Sigmoid colon (tissue), 4 donors: Measurements from ENCODE around the gene CPXM1.

Experiments
- POLR2A ChIP-seq, 2 donors: fragments of 450-650 bp; IDR thresholded peaks; one replicate each; pipeline ENCODE4 v1.6.1; 2016; ENCODE audit warnings: antibody characterized with exemption in 2 of 2, mild to moderate bottlenecking in 2 of 2, moderate library complexity in 2 of 2
- POLR2AphosphoS5 ChIP-seq, 4 donors: sonication (generic); formaldehyde crosslinking; IDR thresholded peaks; one replicate each; pipeline ENCODE4 v1.6.1; 2017; ENCODE audit warnings: antibody characterized with exemption in 4 of 4
- TF ChIP-seq, protein P1 (sequence below), 4 experiments: fragments of 450-650 bp in 3 of 4; fragments of 200-600 bp in 1 of 4; IDR thresholded peaks; one replicate each; pipeline ENCODE4 v1.5.1; 2016 to 2019; ENCODE audit warnings: antibody characterized with exemption in 4 of 4, mild to moderate bottlenecking in 3 of 4, moderate library complexity in 2 of 4

DNA sequence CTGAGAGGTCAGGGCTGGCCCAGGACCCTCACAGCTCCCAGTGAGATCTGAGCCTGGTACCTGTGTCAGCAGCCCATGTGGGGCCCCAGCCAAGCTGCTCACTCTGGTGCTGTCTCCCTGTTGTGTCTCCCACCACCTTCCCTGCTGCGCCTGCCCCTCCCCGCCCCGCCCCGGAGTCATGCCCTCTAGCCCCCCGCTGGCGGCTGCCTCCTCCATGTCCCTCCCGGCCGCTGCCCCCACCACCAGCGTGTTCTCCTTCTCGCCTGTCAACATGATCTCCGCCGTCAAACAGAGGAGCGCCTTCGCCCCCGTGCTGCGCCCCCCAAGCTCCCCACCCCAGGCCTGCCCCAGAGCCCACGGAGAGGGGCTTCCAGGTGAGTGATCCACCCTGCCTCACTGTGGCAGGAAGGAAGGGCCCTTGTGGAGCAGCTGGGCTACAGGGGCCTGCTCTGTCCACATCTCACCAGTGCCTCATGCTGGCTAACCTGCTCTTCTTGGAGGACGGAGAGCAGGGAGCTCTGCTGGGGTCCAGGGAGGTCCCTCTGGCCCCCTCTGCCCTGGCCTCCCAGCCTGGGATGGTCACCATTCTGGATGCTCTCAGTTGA, 44.9 kb downstream of the CPXM1 start:
- TF ChIP-seq, protein P1, sequence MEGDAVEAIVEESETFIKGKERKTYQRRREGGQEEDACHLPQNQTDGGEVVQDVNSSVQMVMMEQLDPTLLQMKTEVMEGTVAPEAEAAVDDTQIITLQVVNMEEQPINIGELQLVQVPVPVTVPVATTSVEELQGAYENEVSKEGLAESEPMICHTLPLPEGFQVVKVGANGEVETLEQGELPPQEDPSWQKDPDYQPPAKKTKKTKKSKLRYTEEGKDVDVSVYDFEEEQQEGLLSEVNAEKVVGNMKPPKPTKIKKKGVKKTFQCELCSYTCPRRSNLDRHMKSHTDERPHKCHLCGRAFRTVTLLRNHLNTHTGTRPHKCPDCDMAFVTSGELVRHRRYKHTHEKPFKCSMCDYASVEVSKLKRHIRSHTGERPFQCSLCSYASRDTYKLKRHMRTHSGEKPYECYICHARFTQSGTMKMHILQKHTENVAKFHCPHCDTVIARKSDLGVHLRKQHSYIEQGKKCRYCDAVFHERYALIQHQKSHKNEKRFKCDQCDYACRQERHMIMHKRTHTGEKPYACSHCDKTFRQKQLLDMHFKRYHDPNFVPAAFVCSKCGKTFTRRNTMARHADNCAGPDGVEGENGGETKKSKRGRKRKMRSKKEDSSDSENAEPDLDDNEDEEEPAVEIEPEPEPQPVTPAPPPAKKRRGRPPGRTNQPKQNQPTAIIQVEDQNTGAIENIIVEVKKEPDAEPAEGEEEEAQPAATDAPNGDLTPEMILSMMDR (IDR thresholded peaks at IDR 0.05) = no peak
- no peak for TF ChIP-seq POLR2A (IDR thresholded peaks at IDR 0.05)
- no peak for TF ChIP-seq POLR2AphosphoS5 (IDR thresholded peaks at IDR 0.05)
